ENCODE measurements around the gene OR51A7. TPM values are rescaled to one million over a fixed set of nuclear protein-coding genes. Genes with fewer than 3 reads are reported as not detected.

Gene OR51A7
- total RNA-seq, 1 experiment from 2014 or later = not detected

GRCh38 chr11:4887591-4887990 is 16.0 kb upstream of the OR51A7 start:
- Histone ChIP-seq H3K4me2 (ENCODE audit: low read length) (no peak overlapping the region), H3K4me3 (replicated peaks in 1 of 2; ENCODE audit: low read depth in 1 of 2, low read length in 2 of 2) (no peak overlapping the region), H3K4me1 (ENCODE audit: control insufficient read depth in 1 of 2, insufficient read depth in 2 of 2, low read length in 2 of 2) (peaks cover 0 to 6% of the 10 kb centered on the region in 2 experiments; a peak in 2 of 4 replicates), H3K27ac (ENCODE audit: low read depth, low read length) (no peak overlapping the region), H3K27me3 (ENCODE audit: insufficient read depth, low read length) (peaks cover 8% of the 10 kb centered on the region; the same call in 1 of the 2 replicates), H3K9me2 (ENCODE audit: insufficient read depth) (no peaks in the 10 kb centered on the region), H3K36me3 (ENCODE audit: control insufficient read depth in 1 of 2, insufficient read depth in 2 of 2, low read length in 2 of 2) (no peaks in the 10 kb centered on the region), H3K79me2 (ENCODE audit: insufficient read depth, low read length) (no peaks in the 10 kb centered on the region), H3K9ac (ENCODE audit: low read length) (no peak overlapping the region), H4K20me1 (ENCODE audit: insufficient read depth) (no peaks in the 10 kb centered on the region), H2AFZ (ENCODE audit: low read depth, low read length, poor library complexity, severe bottlenecking) (no peak overlapping the region), H3K9me3 (ENCODE audit: control insufficient read depth in 1 of 2, insufficient read depth in 1 of 2, low read depth in 1 of 2, low read length in 2 of 2) (no peaks in the 10 kb centered on the region)
- RAD21 ChIA-PET (ENCODE audit: low non-redundant PET in 1 of 2, low total read pairs in 2 of 2, uncharacterized antibody in 2 of 2, unreplicated experiment in 2 of 2) = no interaction called here
- TF ChIP-seq SIN3A (IDR thresholded peaks at IDR 0.05; ENCODE audit: low read depth) = no peak
- no peak for TF ChIP-seq POLR2A (IDR thresholded peaks at IDR 0.05; ENCODE audit: borderline replicate concordance, extremely low read depth, insufficient read depth, insufficient read length)
- no peak for TF ChIP-seq FOSL1 (IDR thresholded peaks at IDR 0.05; ENCODE audit: low read depth)
- TF ChIP-seq ATF3 (IDR thresholded peaks at IDR 0.05) = no peak
- intact Hi-C loops (cut with micrococcal nuclease) = no loop called here
- CTCF ChIA-PET = no interaction called here
- ATAC-seq (no peak), DNase-seq (ENCODE audit: low read depth, low spot score) (no peak)
- no TSS peak for BruUV-seq (replicated peaks)
- POLR2A ChIA-PET = no interaction called here

GRCh38 chr11:4890279-4890678 is 13.3 kb upstream of the OR51A7 start:
- H2AFZ ChIP-seq (ENCODE audit: low read depth, low read length, poor library complexity, severe bottlenecking) = no peak overlapping the region
- intact Hi-C loops (cut with micrococcal nuclease) = no loop called here
- peaks cover 0 to 6% of the 10 kb centered on the region in 2 experiments; a peak in 2 of 4 replicates for H3K4me1 ChIP-seq (ENCODE audit: control insufficient read depth in 1 of 2, insufficient read depth in 2 of 2, low read length in 2 of 2)
- ATAC-seq (no peak), DNase-seq (ENCODE audit: low read depth, low spot score) (no peak)
- H3K79me2 ChIP-seq (ENCODE audit: insufficient read depth, low read length) = no peaks in the 10 kb centered on the region
- no peaks in the 10 kb centered on the region for H3K9me3 ChIP-seq (ENCODE audit: control insufficient read depth in 1 of 2, insufficient read depth in 1 of 2, low read depth in 1 of 2, low read length in 2 of 2)
- H3K4me3 ChIP-seq (replicated peaks in 1 of 2; ENCODE audit: low read depth in 1 of 2, low read length in 2 of 2) = no peak overlapping the region
- H3K4me2 ChIP-seq (ENCODE audit: low read length) = no peak overlapping the region
- TF ChIP-seq CEBPB (IDR thresholded peaks at IDR 0.05; ENCODE audit: low read depth) (no peak), EZH2phosphoT487 (IDR thresholded peaks at IDR 0.05; ENCODE audit: borderline replicate concordance) (no peak), POLR2AphosphoS5 (IDR thresholded peaks at IDR 0.05; ENCODE audit: low read depth, low read length) (no peak), CBX3 (IDR thresholded peaks at IDR 0.05; ENCODE audit: low read depth) (no peak), CTCF (IDR thresholded peaks at IDR 0.05 in 2 of 3, conservative IDR thresholded peaks at IDR 0.05 in 1 of 3; ENCODE audit: borderline replicate concordance in 1 of 3, insufficient read depth in 1 of 3, low read depth in 2 of 3, low read length in 2 of 3) (no peak), FOSL1 (IDR thresholded peaks at IDR 0.05; ENCODE audit: low read depth) (no peak), SP1 (IDR thresholded peaks at IDR 0.05; ENCODE audit: low read depth) (no peak), ELF1 (IDR thresholded peaks at IDR 0.05; ENCODE audit: borderline replicate concordance, low read depth) (no peak)
- peaks cover 3% of the 10 kb centered on the region for H3K27me3 ChIP-seq (ENCODE audit: insufficient read depth, low read length)
- no TSS peak for BruUV-seq (replicated peaks)
- ChIA-PET POLR2A (no interaction called here), CTCF (no interaction called here), RAD21 (ENCODE audit: low non-redundant PET in 1 of 2, low total read pairs in 2 of 2, uncharacterized antibody in 2 of 2, unreplicated experiment in 2 of 2) (no interaction called here)
- H4K20me1 ChIP-seq (ENCODE audit: insufficient read depth) = no peaks in the 10 kb centered on the region
- H3K27ac ChIP-seq (ENCODE audit: low read depth, low read length) = no peak overlapping the region
- H3K9ac ChIP-seq (ENCODE audit: low read length) = no peak overlapping the region
- no peaks in the 10 kb centered on the region for H3K36me3 ChIP-seq (ENCODE audit: control insufficient read depth in 1 of 2, insufficient read depth in 2 of 2, low read length in 2 of 2)
- no peaks in the 10 kb centered on the region for H3K9me2 ChIP-seq (ENCODE audit: insufficient read depth)
